GM12878 (cell line): ENCODE results near the gene RRAGA. TPM values are rescaled to one million over a fixed set of nuclear protein-coding genes. Genes with fewer than 3 reads are reported as not detected.

Experiments
- ATAC-seq: fragments of 200-7000 bp; cut with Tn5 transposase; 3 replicates; pipeline ENCODE4 v1.9.1; 2020; ENCODE audit warnings: mild to moderate bottlenecking, moderate library complexity
- BruUV-seq: library from RNA; stranded (reverse); fragments of 400-500 nt; replicated peaks from 2 replicates; lab custom pipeline; 2021; lab: Mats Ljungman, UMichigan
- CTCF ChIA-PET: fragments of 300-600 bp; sonication (Branson Sonifier 250); formaldehyde crosslinking; extraction: SDS; loops from one replicate; lab custom pipeline; 2021; ENCODE audit warnings: inconsistent platforms; lab: Yijun Ruan, JAX
- POLR2A ChIA-PET: fragments of 350-600 bp; formaldehyde crosslinking; extraction: SDS; loops from one replicate; lab custom pipeline; 2021; ENCODE audit warnings: inconsistent platforms; lab: Charles Lee
- RAD21 ChIA-PET: fragments of 300-600 bp; sonication (Branson Sonifier 250); formaldehyde crosslinking; loops from one replicate; lab custom pipeline; 2023; ENCODE audit warnings: antibody characterized with exemption; ENCODE audit not compliant: unreplicated experiment; lab: Charles Lee
- SMC1A ChIA-PET: fragments of 300-600 bp; sonication (Branson Sonifier 250); formaldehyde crosslinking; loops from one replicate; lab custom pipeline; 2023; ENCODE audit not compliant: unreplicated experiment, uncharacterized antibody; lab: Charles Lee
- DNase-seq: peaks from one replicate; pipeline ENCODE4 v3.0.0-alpha.2; 2011; ENCODE audit warnings: low read depth, low spot score
- FAIRE-seq: peaks from 3 replicates; lab custom pipeline; 2011; peaks lifted over from hg19 to GRCh38; lab: Jason Lieb, UNC
- H2AFZ ChIP-seq: 2 replicates; pipeline ENCODE4 v1.6.0; 2011; ENCODE audit warnings: low read depth, low read length, control low read depth; ENCODE audit not compliant: control insufficient read depth
- H3K27ac ChIP-seq: 2 replicates; pipeline ENCODE4 v1.5.1; 2011; ENCODE audit warnings: control low read depth; ENCODE audit not compliant: control insufficient read depth, insufficient read depth
- H3K27me3 ChIP-seq, 2 experiments: replicated peaks in 1 of 2; 2 replicates each; pipeline versions ENCODE4 v1.6.0 to v1.6.1; 2011; ENCODE audit warnings: low read length in 1 of 2; ENCODE audit not compliant: control insufficient read depth in 2 of 2, insufficient read depth in 2 of 2
- H3K36me3 ChIP-seq, 2 experiments: 2 replicates each; pipeline ENCODE4 v1.5.1; 2011; ENCODE audit warnings: low read length in 1 of 2; ENCODE audit not compliant: control insufficient read depth in 2 of 2, insufficient read depth in 2 of 2
- H3K4me1 ChIP-seq: 2 replicates; pipeline ENCODE4 v1.6.1; 2011; ENCODE audit warnings: mild to moderate bottlenecking, low read length, moderate library complexity, mixed read lengths; ENCODE audit not compliant: control insufficient read depth, insufficient read depth
- H3K4me2 ChIP-seq: 2 replicates; pipeline ENCODE4 v1.6.0; 2011; ENCODE audit warnings: control low read depth; ENCODE audit not compliant: control insufficient read depth, insufficient read depth
- H3K4me3 ChIP-seq: fragments of 200-600 bp; sonication (generic); 2 replicates; pipeline ENCODE4 v1.5.1; 2016
- H3K79me2 ChIP-seq: 2 replicates; pipeline ENCODE4 v1.6.0; 2011; ENCODE audit warnings: low read length; ENCODE audit not compliant: control insufficient read depth, insufficient read depth
- H3K9ac ChIP-seq: 2 replicates; pipeline ENCODE4 v1.8.0; 2011; ENCODE audit warnings: low read length, control low read depth, mixed read lengths; ENCODE audit not compliant: control insufficient read depth, insufficient read depth
- H3K9me3 ChIP-seq: replicated peaks from 3 replicates; pipeline ENCODE4 v1.5.1; 2011; ENCODE audit warnings: mild to moderate bottlenecking, low read length; ENCODE audit not compliant: control insufficient read depth, insufficient read depth
- H4K20me1 ChIP-seq: 2 replicates; pipeline ENCODE4 v1.6.0; 2011; ENCODE audit not compliant: control insufficient read depth, insufficient read depth
- CEBPZ ChIP-seq: fragments of 150-350 bp; IDR thresholded peaks from 2 replicates; pipeline ENCODE4 v1.6.1; 2016; ENCODE audit warnings: low read depth, low read length
- EZH2 ChIP-seq: IDR thresholded peaks from 2 replicates; pipeline ENCODE4 v1.6.1; 2012; ENCODE audit warnings: low read depth, mild to moderate bottlenecking, control low read depth, inconsistent platforms, low read length, borderline replicate concordance; ENCODE audit not compliant: control insufficient read depth
- HSF1 ChIP-seq: fragments of 150-350 bp; IDR thresholded peaks from 2 replicates; pipeline ENCODE4 v1.6.1; 2014; ENCODE audit warnings: mild to moderate bottlenecking, low read depth, low read length
- KLF5 ChIP-seq: fragments of 450-650 bp; IDR thresholded peaks from 2 replicates; pipeline ENCODE4 v1.6.1; 2014; ENCODE audit warnings: mild to moderate bottlenecking; ENCODE audit not compliant: partially characterized antibody
- RBBP5 ChIP-seq: fragments of 200-600 bp; sonication (generic); conservative IDR thresholded peaks from 2 replicates; pipeline ENCODE4 v1.6.1; 2016
- RELA ChIP-seq: fragments of 450-650 bp; IDR thresholded peaks from 2 replicates; pipeline ENCODE4 v1.8.0; 2014; ENCODE audit warnings: borderline replicate concordance; ENCODE audit not compliant: partially characterized antibody
- WGBS: methylation state at CpG from one replicate; pipeline ENCODE4 v1.1.6; 2016; ENCODE audit warnings: low lambda C conversion rate; ENCODE audit not compliant: insufficient replicate concordance, insufficient coverage; ENCODE audit errors: missing lambda C conversion rate; 5-methylcytosine and 5-hydroxymethylcytosine counted together
- in situ Hi-C: fragments of 300-500 bp; cut with MboI; formaldehyde crosslinking; loops from 9 replicates; pipeline ENCODE4 v1.14.3; 2018; ENCODE audit warnings: mixed read lengths
- intact Hi-C: fragments of 100-400 bp; cut with micrococcal nuclease; formaldehyde crosslinking; loops from one replicate; pipeline ENCODE4 v1.14.2; 2022; ENCODE audit not compliant: unreplicated experiment
- polyA plus RNA-seq, 11 experiments: library from polyadenylated mRNA; depleted of rRNA in 4 of 11; unstranded in 6 of 11; stranded (reverse) in 5 of 11; fragments of >200 nt; fragmentation: Nextera tagmentation in 4 of 11; fragmentation: Illumina TruSeq in 1 of 11; extraction: Ambion mirVana in 4 of 11; extraction: Trizol in 1 of 11; gene quantifications; 1 replicate in 1 of 11; 2 replicates in 10 of 11; pipeline versions ENCODE4 v1.2.1 to v1.2.3, GENCODE V29; 2011 to 2016; ENCODE audit warnings: inconsistent platforms in 2 of 11, missing spikeins in 2 of 11, low read depth in 1 of 11
- total RNA-seq, 4 experiments: library from RNA; depleted of rRNA in 3 of 4; stranded (reverse); fragments of >200 nt in 3 of 4; fragmentation: Illumina TruSeq in 1 of 4; extraction: Trizol in 1 of 4; gene quantifications; 2 replicates each; pipeline versions ENCODE4 v1.2.1 to v1.2.3, GENCODE V29; 2013 to 2021

Gene RRAGA
- total and polyA plus RNA-seq, 10 of the 15 experiments (the other 5 are each of a cell fraction or from before 2014, with no cell fraction given) = 10.1 to 74.6 (median 37.9) TPM

DNA sequence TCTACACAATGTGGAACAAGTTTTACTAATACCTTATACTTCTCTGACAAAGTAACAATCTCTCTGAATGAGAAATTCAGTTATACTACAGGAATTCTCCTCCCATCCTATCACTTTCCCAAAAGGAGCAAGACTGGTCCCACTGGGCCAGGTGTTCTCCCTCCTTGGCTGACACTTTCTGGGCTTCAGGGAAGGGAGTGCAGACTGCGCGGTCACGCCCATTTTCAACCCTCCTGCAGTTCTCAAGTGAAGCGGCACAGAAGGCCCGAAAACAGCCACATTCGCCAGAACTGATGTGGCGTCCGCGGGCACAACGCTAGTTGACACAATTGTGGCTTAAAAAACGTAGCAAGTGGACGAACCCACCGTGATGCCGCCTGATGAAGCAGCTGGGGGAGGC is 16.8 kb upstream of the RRAGA start:
- H3K27ac ChIP-seq = no peak overlapping the region
- H3K79me2 ChIP-seq = no peaks in the 10 kb centered on the region
- ChIA-PET CTCF (no interaction called here), SMC1A (no interaction called here), RAD21 (no interaction called here), POLR2A (interaction anchor here (0.5 kb wide), 1 partner anchor 149 kb away, joined by 6 read pairs; no protein-coding TSS in a partner anchor)
- no peaks in the 10 kb centered on the region for H3K36me3 ChIP-seq
- in situ Hi-C loops = loop anchor here (25.0 kb wide), 1 partner anchor 1220 kb away; no protein-coding TSS in a partner anchor
- ATAC-seq = no peak
- no peaks in the 10 kb centered on the region for H3K27me3 ChIP-seq
- no peak for DNase-seq
- TF ChIP-seq EZH2 = no peak
- no peak for TF ChIP-seq HSF1
- TF ChIP-seq RBBP5 = no peak
- TF ChIP-seq RELA = no peak
- TF ChIP-seq KLF5 = no peak
- TF ChIP-seq CEBPZ = no peak
- H4K20me1 ChIP-seq = no peaks in the 10 kb centered on the region
- intact Hi-C loops = no loop called here
- no peak overlapping the region for H3K9ac ChIP-seq
- H2AFZ ChIP-seq = no peak overlapping the region
- no peaks in the 10 kb centered on the region for H3K9me3 ChIP-seq
- BruUV-seq = no TSS peak
- H3K4me1 ChIP-seq = no peaks in the 10 kb centered on the region
- no peak overlapping the region for H3K4me2 ChIP-seq
- WGBS = 49% methylated on average over 14 of the region's 14 CpGs
- no peak for FAIRE-seq
- H3K4me3 ChIP-seq = no peak overlapping the region
